GM13976 (cell line): ENCODE data around the gene FAM222B.

ENCODE experiments used
- DNase-seq: peaks from one replicate; pipeline ENCODE4 v3.0.0; 2012; ENCODE audit warnings: low spot score
- in situ Hi-C: fragments of 300-500 bp; cut with MboI; formaldehyde crosslinking; loops from one replicate; pipeline ENCODE4 v1.12.0; 2022; ENCODE audit warnings: low sequenced_read_pairs, mixed read lengths, inconsistent platforms; ENCODE audit not compliant: unreplicated experiment
- TF ChIP-seq, protein P1 (sequence below): IDR thresholded peaks from 2 replicates; pipeline ENCODE4 v1.5.1; 2012; ENCODE audit warnings: borderline replicate concordance, mild to moderate bottlenecking; ENCODE audit not compliant: insufficient read depth; ENCODE audit errors: extremely low read depth, missing control alignments, control extremely low read depth

The FAM222B gene

DNA sequence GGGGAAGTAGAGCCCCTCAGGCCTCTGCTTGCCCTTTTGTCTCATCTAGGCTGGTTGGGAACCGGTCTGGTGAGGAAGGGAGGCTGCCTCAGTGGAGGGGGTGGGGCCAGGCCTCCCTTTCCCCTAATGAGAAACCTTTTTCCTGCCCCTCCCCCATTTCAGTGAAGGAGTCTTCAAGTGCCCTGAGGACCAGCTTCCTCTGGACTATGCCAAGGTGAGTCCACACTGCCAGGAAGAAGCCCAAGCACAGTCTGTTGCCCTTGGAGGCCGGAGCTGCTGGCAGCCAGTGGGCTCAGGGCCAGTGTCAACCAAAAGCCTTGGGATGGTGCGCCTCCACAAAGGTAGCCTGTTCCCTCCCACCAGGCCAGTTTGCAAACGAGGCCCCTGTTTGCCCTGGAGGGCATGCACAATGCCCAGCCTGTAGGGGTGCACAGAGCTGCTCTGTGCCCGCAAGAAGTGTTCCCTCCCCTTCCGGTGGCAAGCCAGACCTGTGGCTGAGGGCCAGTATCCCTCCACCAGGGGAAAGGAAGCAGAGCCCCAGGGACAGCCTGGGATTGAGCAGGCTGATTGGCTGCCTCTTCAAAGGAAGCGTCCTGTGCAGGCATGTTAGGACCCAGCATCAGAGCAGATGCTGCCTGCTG lies 95.4 kb downstream of the FAM222B start:
- DNase-seq, result no peak
- TF ChIP-seq, protein P1, sequence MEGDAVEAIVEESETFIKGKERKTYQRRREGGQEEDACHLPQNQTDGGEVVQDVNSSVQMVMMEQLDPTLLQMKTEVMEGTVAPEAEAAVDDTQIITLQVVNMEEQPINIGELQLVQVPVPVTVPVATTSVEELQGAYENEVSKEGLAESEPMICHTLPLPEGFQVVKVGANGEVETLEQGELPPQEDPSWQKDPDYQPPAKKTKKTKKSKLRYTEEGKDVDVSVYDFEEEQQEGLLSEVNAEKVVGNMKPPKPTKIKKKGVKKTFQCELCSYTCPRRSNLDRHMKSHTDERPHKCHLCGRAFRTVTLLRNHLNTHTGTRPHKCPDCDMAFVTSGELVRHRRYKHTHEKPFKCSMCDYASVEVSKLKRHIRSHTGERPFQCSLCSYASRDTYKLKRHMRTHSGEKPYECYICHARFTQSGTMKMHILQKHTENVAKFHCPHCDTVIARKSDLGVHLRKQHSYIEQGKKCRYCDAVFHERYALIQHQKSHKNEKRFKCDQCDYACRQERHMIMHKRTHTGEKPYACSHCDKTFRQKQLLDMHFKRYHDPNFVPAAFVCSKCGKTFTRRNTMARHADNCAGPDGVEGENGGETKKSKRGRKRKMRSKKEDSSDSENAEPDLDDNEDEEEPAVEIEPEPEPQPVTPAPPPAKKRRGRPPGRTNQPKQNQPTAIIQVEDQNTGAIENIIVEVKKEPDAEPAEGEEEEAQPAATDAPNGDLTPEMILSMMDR, result no peak
- in situ Hi-C loops, result loop anchor here (25.0 kb wide), 1 partner anchor 365 kb away; no protein-coding TSS in a partner anchor

DNA sequence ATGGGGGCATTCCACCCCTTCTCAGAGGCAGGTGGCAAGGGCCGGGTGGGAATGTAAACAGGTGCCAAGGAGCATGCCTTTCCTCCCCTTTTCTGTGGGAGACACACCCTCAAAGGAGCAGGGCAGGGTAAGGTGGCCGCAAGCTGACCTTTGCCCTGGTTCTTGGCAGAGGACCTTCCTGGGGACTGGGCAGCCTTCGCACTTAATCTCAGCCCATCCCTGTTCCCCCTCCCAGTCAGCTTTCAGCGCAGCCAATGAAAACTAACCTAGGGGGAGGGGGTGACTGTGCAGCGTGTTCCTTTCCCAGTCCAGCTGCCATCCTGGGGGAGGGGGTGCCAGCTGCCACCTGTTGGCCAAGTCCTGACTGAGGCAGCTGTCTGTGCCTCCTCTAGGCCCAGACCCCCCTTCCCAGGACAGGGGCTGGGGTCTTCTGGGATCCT lies 96.0 kb downstream of the FAM222B start:
- TF ChIP-seq, protein P1, result no peak
- no peak for DNase-seq
- in situ Hi-C loops, result loop anchor here (25.0 kb wide), 1 partner anchor 366 kb away; no protein-coding TSS in a partner anchor

DNA sequence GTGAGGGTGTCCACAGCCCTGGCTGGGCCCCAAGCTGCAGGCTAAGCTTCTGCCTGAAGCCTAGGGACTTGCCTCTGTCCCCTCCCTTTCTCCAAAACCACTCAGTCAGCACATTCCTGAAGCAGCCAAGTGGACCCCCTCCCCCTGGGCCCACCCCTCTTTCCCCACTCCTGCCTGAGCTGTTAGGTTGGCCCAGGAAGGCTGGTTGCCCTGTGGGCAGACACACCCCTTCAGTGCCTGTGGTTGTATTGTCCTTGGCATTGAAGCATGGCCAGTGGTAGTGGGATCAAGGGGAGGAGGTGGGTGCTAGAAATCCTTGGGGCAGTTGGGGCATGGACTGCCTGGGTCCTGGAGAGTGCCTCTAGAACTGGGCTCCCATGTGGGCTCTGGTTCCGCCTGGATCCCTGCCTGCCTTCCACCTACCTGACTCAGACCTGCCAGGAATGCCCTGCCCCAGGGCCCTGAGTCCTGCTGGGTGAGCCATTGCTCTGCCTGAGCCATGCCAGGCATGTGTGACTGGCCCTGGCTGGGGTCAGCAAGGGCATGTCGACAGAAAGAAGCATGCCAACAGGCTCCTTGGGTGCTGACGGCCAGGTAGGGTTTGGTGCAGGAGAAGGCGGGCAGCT lies 96.7 kb downstream of the FAM222B start:
- in situ Hi-C loops, result loop anchor here (25.0 kb wide), 1 partner anchor 366 kb away; no protein-coding TSS in a partner anchor
- TF ChIP-seq, protein P1, result no peak
- DNase-seq, result no peak

DNA sequence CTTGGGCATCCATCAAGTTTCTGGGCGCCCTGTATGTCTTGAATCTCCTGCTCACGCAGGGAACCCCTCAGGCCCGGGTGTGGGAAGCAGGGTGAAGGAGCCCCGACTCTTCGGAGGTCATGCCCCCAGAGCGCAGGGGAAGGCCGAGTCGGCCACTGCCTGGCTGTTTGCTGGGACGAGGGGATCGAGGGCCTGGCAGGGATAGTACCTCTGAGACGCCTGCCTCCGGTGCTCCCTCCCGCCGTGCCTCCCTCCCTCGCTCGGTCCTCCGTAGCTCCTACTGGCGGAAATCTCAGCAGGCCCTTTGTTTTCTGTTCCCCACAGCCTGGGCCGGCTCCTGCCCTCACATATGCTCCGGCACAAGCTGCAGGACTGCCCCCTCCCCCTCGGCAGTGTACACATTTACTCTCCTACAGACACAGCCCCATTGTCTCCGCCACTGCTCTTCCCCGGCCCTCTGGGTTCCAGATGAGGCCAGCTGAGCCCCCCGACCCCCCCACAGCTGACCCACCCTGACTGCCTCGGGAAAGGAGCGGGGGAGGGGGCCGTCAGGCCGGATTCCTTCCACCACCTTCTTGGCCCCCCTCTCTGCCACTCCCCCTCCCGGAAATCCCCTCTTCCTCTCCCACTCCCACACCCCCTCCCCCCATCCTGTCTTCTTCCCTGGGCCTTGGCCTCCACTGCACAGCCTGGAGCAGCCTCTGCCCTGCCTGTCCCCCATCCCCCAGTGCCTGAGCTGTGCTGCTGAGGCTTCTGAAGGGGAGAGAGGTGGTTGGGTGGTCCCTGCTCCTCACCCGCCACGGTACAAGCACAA lies 97.4 kb downstream of the FAM222B start:
- TF ChIP-seq, protein P1, result no peak
- in situ Hi-C loops, result loop anchor here (25.0 kb wide), 1 partner anchor 367 kb away; no protein-coding TSS in a partner anchor
- no peak for DNase-seq

DNA sequence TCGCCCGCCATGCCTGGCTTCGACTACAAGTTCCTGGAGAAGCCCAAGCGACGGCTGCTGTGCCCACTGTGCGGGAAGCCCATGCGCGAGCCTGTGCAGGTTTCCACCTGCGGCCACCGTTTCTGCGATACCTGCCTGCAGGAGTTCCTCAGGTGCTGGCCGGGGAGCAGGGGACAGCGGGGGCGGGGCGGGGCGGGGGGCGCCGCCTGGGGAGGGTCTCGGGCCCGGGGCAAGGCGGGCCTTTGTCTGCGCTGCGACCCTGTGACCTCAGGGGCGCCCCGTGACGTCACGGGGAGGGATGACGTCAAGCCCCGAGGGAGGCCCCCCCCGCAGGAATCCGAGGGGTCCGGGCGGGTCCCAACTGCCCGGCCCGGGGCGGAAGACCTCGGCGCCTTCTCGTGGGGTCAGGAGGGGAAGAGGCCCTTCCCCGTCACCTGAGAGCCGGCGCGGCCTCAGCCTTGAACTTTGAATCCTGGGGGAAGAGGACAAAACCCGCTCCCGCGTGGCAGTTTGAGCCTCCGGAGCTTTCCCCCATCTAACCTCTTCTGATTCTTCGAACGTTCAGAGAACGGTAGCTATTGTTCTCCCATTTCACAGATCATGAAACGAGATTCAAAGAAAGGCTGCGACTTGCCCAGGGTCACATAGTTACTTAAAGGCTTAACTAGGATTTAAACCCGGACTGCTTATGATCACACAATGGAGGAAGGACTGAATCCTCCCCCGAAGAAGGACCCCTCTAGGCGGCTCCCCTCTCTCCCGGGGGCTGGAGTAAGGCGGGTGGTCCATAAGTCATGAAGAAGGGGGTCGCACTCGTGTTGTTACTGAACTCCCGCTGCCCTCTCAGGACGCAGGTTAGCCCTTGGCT lies 98.3 kb downstream of the FAM222B start:
- in situ Hi-C loops, result loop anchor here (25.0 kb wide), 1 partner anchor 368 kb away; no protein-coding TSS in a partner anchor
- DNase-seq, result peak; percentile 81
- TF ChIP-seq, protein P1, result no peak
